ENCODE data around the gene C14orf180. TPM values are rescaled to one million over a fixed set of nuclear protein-coding genes. Genes with fewer than 3 reads are reported as not detected.

The C14orf180 gene
- polyA plus RNA-seq, 4 donors: 0.10 to 0.27 TPM; not detected in 2

- no peak for DNase-seq (ENCODE audit: low read depth in 4 of 4, low spot score in 3 of 4)
Observed at GRCh38 chr14:104591031-104591430, 11.5 kb downstream of the C14orf180 start.

GRCh38 chr14:104591506-104592291 lies 12.1 kb downstream of the C14orf180 start:
- DNase-seq (ENCODE audit: low read depth in 4 of 4, low spot score in 3 of 4): no peak

GRCh38 chr14:104592292-104592672 lies 12.7 kb downstream of the C14orf180 start:
- DNase-seq (ENCODE audit: low read depth in 4 of 4, low spot score in 3 of 4): no peak

GRCh38 chr14:104592785-104593184 lies 13.2 kb downstream of the C14orf180 start:
- DNase-seq (ENCODE audit: low read depth in 4 of 4, low spot score in 3 of 4): no peak

- no peak for DNase-seq (ENCODE audit: low read depth in 4 of 4, low spot score in 3 of 4)
Observed at GRCh38 chr14:104593241-104593701, 13.7 kb downstream of the C14orf180 start.

GRCh38 chr14:104593710-104594136 lies 14.2 kb downstream of the C14orf180 start:
- DNase-seq (ENCODE audit: low read depth in 4 of 4, low spot score in 3 of 4): no peak

GRCh38 chr14:104594310-104595046 lies 14.9 kb downstream of the C14orf180 start:
- no peak for DNase-seq (ENCODE audit: low read depth in 4 of 4, low spot score in 3 of 4)

GRCh38 chr14:104595116-104595675 lies 15.6 kb downstream of the C14orf180 start:
- DNase-seq (ENCODE audit: low read depth in 4 of 4, low spot score in 3 of 4): no peak

- no peak for DNase-seq (ENCODE audit: low read depth in 4 of 4, low spot score in 3 of 4)
Observed at GRCh38 chr14:104595911-104596450, 16.4 kb downstream of the C14orf180 start.

GRCh38 chr14:104596451-104596918 lies 16.9 kb downstream of the C14orf180 start:
- no peak for DNase-seq (ENCODE audit: low read depth in 4 of 4, low spot score in 3 of 4)

GRCh38 chr14:104596927-104597351 lies 17.4 kb downstream of the C14orf180 start:
- no peak for DNase-seq (ENCODE audit: low read depth in 4 of 4, low spot score in 3 of 4)

- DNase-seq (ENCODE audit: low read depth in 4 of 4, low spot score in 3 of 4): no peak
Observed at GRCh38 chr14:104597576-104597975, 18.0 kb downstream of the C14orf180 start.

GRCh38 chr14:104598039-104598909 lies 18.7 kb downstream of the C14orf180 start:
- no peak for DNase-seq (ENCODE audit: low read depth in 4 of 4, low spot score in 3 of 4)

GRCh38 chr14:104598910-104599273 lies 19.3 kb downstream of the C14orf180 start:
- no peak for DNase-seq (ENCODE audit: low read depth in 4 of 4, low spot score in 3 of 4)

- no peak for DNase-seq (ENCODE audit: low read depth in 4 of 4, low spot score in 3 of 4)
Observed at GRCh38 chr14:104599446-104599845, 19.9 kb downstream of the C14orf180 start.

- no peak for DNase-seq (ENCODE audit: low read depth in 4 of 4, low spot score in 3 of 4)
Observed at GRCh38 chr14:104600141-104600643, 20.6 kb downstream of the C14orf180 start.

- DNase-seq (ENCODE audit: low read depth in 4 of 4, low spot score in 3 of 4): no peak
Observed at GRCh38 chr14:104600805-104601204, 21.2 kb downstream of the C14orf180 start.

- DNase-seq (ENCODE audit: low read depth in 4 of 4, low spot score in 3 of 4): no peak
Observed at GRCh38 chr14:104601786-104602185, 22.2 kb downstream of the C14orf180 start.

GRCh38 chr14:104602315-104602932 lies 22.9 kb downstream of the C14orf180 start:
- DNase-seq (ENCODE audit: low read depth in 4 of 4, low spot score in 3 of 4): no peak

Measured in left renal pelvis (tissue), 4 donors.